Vagina (tissue), 2 donors: ENCODE data around the gene CACHD1. TPM values are rescaled to one million over a fixed set of nuclear protein-coding genes. Genes with fewer than 3 reads are reported as not detected.
"Not testable (repeated sequence)": the region's sequence is repeated elsewhere in the genome, so short reads cannot be mapped to it uniquely, and the experiment has no call there.

Experiments used
- DNase-seq, 2 donors: peaks; one replicate each; pipeline ENCODE4 v3.0.0-alpha.2; 2017; ENCODE audit errors: extremely low spot score in 2 of 2
- H3K27ac ChIP-seq: fragments of 200-600 bp; sonication (generic); one replicate; pipeline ENCODE4 v1.5.1; 2019
- H3K27me3 ChIP-seq: fragments of 200-600 bp; sonication (generic); one replicate; pipeline ENCODE4 v1.5.1; 2019
- H3K36me3 ChIP-seq, 2 donors: fragments of 200-600 bp; sonication (generic); one replicate each; pipeline ENCODE4 v1.5.1; 2017 to 2019
- H3K4me1 ChIP-seq: fragments of 200-600 bp; sonication (generic); one replicate; pipeline ENCODE4 v1.5.1; 2019
- H3K4me3 ChIP-seq, 2 donors: fragments of 200-600 bp; sonication (generic); 1 replicate in 1 of 2; 2 replicates in 1 of 2; pipeline ENCODE4 v1.5.1; 2016 to 2019
- H3K9me3 ChIP-seq: fragments of 200-600 bp; sonication (generic); one replicate; pipeline ENCODE4 v1.5.1; 2019
- POLR2A ChIP-seq, 2 donors: fragments of 450-650 bp; IDR thresholded peaks; one replicate each; pipeline ENCODE4 v1.6.1; 2017; ENCODE audit warnings: antibody characterized with exemption in 2 of 2, mild to moderate bottlenecking in 2 of 2, moderate library complexity in 2 of 2
- POLR2AphosphoS5 ChIP-seq, 2 donors: sonication (generic); formaldehyde crosslinking; IDR thresholded peaks; one replicate each; pipeline ENCODE4 v1.9.0; 2017; ENCODE audit warnings: antibody characterized with exemption in 2 of 2, mild to moderate bottlenecking in 2 of 2, low read depth in 1 of 2; ENCODE audit not compliant: insufficient read depth in 1 of 2
- intact Hi-C: fragments of 100-400 bp; cut with DNase I; formaldehyde crosslinking; loops from one replicate; pipeline ENCODE4 v1.15.1; 2023
- microRNA-seq: library from miRNA; unstranded; fragments of <30 nt; microRNA quantifications from one replicate; pipeline ENCODE4, GENCODE V29; 2017; ENCODE audit warnings: borderline number of aligned reads, borderline replicate concordance
- small RNA-seq: library from RNA; depleted of rRNA; stranded (forward); fragments of <200 nt; gene quantifications from one replicate; pipeline ENCODE3, GENCODE V24; 2016
- total RNA-seq: library from RNA; depleted of rRNA; stranded (reverse); fragments of >200 nt; gene quantifications from one replicate; pipeline ENCODE4 v1.2.3, GENCODE V29; 2016
- TF ChIP-seq, protein P1 (sequence below), 3 experiments: fragments of 450-650 bp in 2 of 3; fragments of 200-600 bp in 1 of 3; sonication (generic) in 1 of 3; IDR thresholded peaks; one replicate each; pipeline ENCODE4 v1.5.1; 2017 to 2019; ENCODE audit warnings: antibody characterized with exemption in 3 of 3, mild to moderate bottlenecking in 2 of 3, moderate library complexity in 2 of 3

Gene CACHD1
- total RNA-seq, 1 donor from 2014 or later, result 27.7 TPM

DNA sequence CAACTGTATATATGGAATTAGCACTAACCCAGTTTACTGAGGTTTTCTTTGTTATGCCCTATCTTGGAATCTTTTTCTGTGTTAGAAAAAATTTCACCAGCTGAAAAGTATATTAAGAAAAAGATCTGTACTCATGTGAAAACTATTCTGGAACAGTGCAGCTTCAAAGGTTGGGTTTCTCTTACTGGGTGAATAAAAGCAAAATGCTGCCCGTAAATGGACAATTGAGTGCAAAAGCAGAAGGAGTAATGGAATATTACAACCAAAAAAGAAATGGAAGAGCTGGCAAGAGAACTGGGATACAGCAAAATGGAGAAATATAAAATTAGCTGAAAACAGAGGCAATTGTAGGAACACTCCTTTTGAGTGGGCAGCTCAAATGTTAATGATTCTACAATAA lies 257.9 kb downstream of the CACHD1 start:
- no peak for DNase-seq
- Histone ChIP-seq H3K36me3 (no peaks in the 10 kb centered on the region), H3K9me3 (no peaks in the 10 kb centered on the region), H3K27ac (no peak overlapping the region), H3K4me3 (no peak overlapping the region), H3K4me1 (no peaks in the 10 kb centered on the region), H3K27me3 (no peaks in the 10 kb centered on the region)
- TF ChIP-seq, protein P1, sequence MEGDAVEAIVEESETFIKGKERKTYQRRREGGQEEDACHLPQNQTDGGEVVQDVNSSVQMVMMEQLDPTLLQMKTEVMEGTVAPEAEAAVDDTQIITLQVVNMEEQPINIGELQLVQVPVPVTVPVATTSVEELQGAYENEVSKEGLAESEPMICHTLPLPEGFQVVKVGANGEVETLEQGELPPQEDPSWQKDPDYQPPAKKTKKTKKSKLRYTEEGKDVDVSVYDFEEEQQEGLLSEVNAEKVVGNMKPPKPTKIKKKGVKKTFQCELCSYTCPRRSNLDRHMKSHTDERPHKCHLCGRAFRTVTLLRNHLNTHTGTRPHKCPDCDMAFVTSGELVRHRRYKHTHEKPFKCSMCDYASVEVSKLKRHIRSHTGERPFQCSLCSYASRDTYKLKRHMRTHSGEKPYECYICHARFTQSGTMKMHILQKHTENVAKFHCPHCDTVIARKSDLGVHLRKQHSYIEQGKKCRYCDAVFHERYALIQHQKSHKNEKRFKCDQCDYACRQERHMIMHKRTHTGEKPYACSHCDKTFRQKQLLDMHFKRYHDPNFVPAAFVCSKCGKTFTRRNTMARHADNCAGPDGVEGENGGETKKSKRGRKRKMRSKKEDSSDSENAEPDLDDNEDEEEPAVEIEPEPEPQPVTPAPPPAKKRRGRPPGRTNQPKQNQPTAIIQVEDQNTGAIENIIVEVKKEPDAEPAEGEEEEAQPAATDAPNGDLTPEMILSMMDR (IDR thresholded peaks at IDR 0.05), result no peak
- TF ChIP-seq POLR2AphosphoS5 (IDR thresholded peaks at IDR 0.05; ENCODE audit: insufficient read depth in 1 of 2, low read depth in 1 of 2) (no peak), POLR2A (IDR thresholded peaks at IDR 0.05) (no peak)
- intact Hi-C loops, result no loop called here

DNA sequence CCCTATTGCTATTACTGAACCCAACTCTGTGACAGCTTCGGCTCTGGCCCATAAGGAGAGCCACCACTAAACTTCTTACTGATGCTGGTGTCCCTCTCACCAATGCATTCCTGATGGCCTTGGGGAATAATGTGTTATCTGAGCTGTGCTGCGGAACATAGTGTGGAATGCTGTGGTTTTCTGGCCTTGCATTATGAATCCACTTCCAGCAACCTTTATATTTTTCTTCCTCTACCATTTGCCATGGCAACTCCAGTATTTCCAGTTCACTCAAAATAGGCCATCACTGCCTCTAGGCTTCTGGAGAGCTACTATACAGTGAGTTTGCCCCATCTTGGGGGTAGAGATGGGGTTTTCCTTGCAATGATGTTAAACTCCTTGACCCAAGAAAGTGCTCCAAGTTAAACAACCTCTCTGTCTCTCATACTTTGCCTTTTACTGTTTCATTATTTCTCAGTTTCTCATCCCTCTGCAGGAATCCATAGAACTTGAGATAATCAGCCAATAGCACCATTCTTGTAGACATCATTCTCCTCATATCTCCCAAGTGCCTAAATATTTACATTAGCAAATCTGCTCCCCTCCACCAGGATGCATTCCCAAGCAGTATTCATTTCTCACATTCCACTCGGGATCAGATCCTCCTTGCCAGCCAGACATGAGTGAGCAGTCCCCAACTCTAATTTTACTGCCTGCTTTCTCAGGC lies 263.8 kb downstream of the CACHD1 start:
- Histone ChIP-seq H3K36me3 (no peaks in the 10 kb centered on the region), H3K9me3 (no peaks in the 10 kb centered on the region), H3K27ac (no peak overlapping the region), H3K27me3 (no peaks in the 10 kb centered on the region), H3K4me1 (no peaks in the 10 kb centered on the region), H3K4me3 (no peak overlapping the region)
- TF ChIP-seq POLR2AphosphoS5 (IDR thresholded peaks at IDR 0.05; ENCODE audit: insufficient read depth in 1 of 2, low read depth in 1 of 2) (no peak), POLR2A (IDR thresholded peaks at IDR 0.05) (no peak)
- TF ChIP-seq, protein P1 (IDR thresholded peaks at IDR 0.05), result no peak
- DNase-seq, result no peak
- intact Hi-C loops, result no loop called here

DNA sequence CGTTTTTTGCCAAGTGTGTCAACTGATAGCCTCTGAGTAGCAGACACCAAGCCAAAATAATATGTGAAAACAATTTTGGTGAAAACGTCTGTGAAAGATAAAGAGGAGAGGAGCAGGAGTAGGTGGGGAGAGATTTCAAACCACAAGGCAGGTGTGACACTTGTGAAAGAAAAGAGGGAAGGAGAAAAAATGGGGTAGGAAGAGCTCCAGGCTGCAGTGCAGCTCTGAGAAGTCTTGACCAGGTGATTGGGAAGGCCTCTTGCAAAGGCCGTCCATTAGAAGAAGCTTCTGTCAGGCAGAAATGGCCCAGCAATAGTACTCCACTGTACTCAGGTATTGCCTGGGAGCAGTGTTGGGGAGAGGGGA lies 264.3 kb downstream of the CACHD1 start:
- intact Hi-C loops, result no loop called here
- no peak for DNase-seq
- H3K27ac ChIP-seq, result no peak overlapping the region
- no peaks in the 10 kb centered on the region for H3K4me1 ChIP-seq
- no peaks in the 10 kb centered on the region for H3K36me3 ChIP-seq
- TF ChIP-seq, protein P1 (IDR thresholded peaks at IDR 0.05), result no peak
- no peak for TF ChIP-seq POLR2A (IDR thresholded peaks at IDR 0.05)
- no peak for TF ChIP-seq POLR2AphosphoS5 (IDR thresholded peaks at IDR 0.05; ENCODE audit: insufficient read depth in 1 of 2, low read depth in 1 of 2)
- no peak overlapping the region for H3K4me3 ChIP-seq
- H3K27me3 ChIP-seq, result no peaks in the 10 kb centered on the region
- H3K9me3 ChIP-seq, result no peaks in the 10 kb centered on the region

DNA sequence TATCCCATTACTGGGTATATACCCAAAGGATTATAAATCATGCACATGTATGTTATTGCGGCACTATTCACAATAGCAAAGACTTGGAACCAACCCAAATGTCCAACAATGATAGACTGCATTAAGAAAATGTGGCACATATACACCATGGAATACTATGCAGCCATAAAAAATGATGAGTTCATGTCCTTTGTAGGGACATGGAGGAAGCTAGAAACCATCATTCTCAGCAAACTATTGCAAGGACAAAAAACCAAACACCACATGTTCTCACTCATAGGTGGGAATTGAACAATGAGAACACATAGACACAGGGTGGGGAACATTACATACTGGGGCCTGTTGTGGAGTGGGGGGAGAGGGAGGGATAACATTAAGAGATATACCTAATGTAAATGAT lies 270.8 kb downstream of the CACHD1 start:
- H3K4me1 ChIP-seq, H3K27me3 ChIP-seq, H3K9me3 ChIP-seq, H3K36me3 ChIP-seq, H3K4me3 ChIP-seq, DNase-seq, H3K27ac ChIP-seq, intact Hi-C loops: not testable (repeated sequence)

Small RNA genes lying within 50 kb of the gene (microRNA-seq; reads per million reads assigned to microRNA genes)
- not detected for gene MIR4794

Small RNA genes lying within 50 kb of the gene (small RNA-seq; reads per million reads assigned to genes)
- gene MIR4794, result not detected
